ENCODE data around the gene NRAP.
"Not testable (repeated sequence)": the region's sequence is repeated elsewhere in the genome, so short reads cannot be mapped to it uniquely, and the experiment has no call there.

NRAP gene

DNA sequence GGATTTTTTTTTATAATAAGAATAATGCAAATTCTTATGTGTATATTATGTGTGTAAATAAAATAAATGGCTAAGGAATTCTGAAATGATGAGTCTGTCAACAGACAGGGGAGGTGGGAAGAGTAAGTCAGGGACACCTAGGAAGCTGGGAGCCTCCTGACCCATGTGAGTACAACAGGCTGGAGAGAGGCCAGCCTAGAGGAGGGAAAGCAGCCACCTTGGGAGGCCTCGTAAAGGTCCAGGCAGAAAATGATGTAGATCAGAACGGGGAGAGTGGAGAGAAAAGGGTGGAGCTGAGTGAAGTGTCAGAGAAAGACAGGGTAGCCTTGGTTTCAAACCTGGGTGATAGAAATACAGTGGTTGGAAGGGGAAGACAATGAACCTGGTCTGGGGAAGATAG is 6.9 kb downstream of the NRAP start:
- Histone ChIP-seq H3K9me3 (ENCODE audit: control insufficient read depth in 1 of 2, low read length in 2 of 2) (no peaks in the 10 kb centered on the region), H3K36me3 (ENCODE audit: control insufficient read depth in 1 of 2, insufficient read depth in 2 of 2, low read length in 2 of 2) (no peaks in the 10 kb centered on the region), H3K27ac (ENCODE audit: low read depth, low read length) (no peak overlapping the region), H3K4me3 (ENCODE audit: low read depth in 1 of 2, low read length in 2 of 2) (no peak overlapping the region), H3K4me1 (ENCODE audit: control insufficient read depth in 1 of 2, insufficient read depth in 2 of 2, low read length in 2 of 2) (no peaks in the 10 kb centered on the region), H3K27me3 (ENCODE audit: control insufficient read depth in 1 of 2, insufficient read depth in 2 of 2, low read length in 2 of 2) (no peaks in the 10 kb centered on the region), H3K9ac (ENCODE audit: low read depth in 1 of 2, low read length in 2 of 2) (no peak overlapping the region)

- H3K9me3 ChIP-seq (ENCODE audit: control insufficient read depth in 1 of 2, low read length in 2 of 2); H3K4me3 ChIP-seq (ENCODE audit: low read depth in 1 of 2, low read length in 2 of 2); H3K27me3 ChIP-seq (ENCODE audit: control insufficient read depth in 1 of 2, insufficient read depth in 2 of 2, low read length in 2 of 2); H3K9ac ChIP-seq (ENCODE audit: low read depth in 1 of 2, low read length in 2 of 2); H3K4me1 ChIP-seq (ENCODE audit: control insufficient read depth in 1 of 2, insufficient read depth in 2 of 2, low read length in 2 of 2); H3K36me3 ChIP-seq (ENCODE audit: control insufficient read depth in 1 of 2, insufficient read depth in 2 of 2, low read length in 2 of 2); H3K27ac ChIP-seq (ENCODE audit: low read depth, low read length): not testable (repeated sequence)
Observed at GRCh38 chr10:113652456-113652855, 11.4 kb downstream of the NRAP start.

GRCh38 chr10:113651898-113652297 is 11.9 kb downstream of the NRAP start:
- no peaks in the 10 kb centered on the region for H3K27me3 ChIP-seq (ENCODE audit: control insufficient read depth in 1 of 2, insufficient read depth in 2 of 2, low read length in 2 of 2)
- H3K27ac ChIP-seq (ENCODE audit: low read depth, low read length): no peak overlapping the region
- H3K4me1 ChIP-seq (ENCODE audit: control insufficient read depth in 1 of 2, insufficient read depth in 2 of 2, low read length in 2 of 2): no peaks in the 10 kb centered on the region
- H3K9ac ChIP-seq (ENCODE audit: low read depth in 1 of 2, low read length in 2 of 2): no peak overlapping the region
- H3K36me3 ChIP-seq (ENCODE audit: control insufficient read depth in 1 of 2, insufficient read depth in 2 of 2, low read length in 2 of 2): no peaks in the 10 kb centered on the region
- H3K4me3 ChIP-seq (ENCODE audit: low read depth in 1 of 2, low read length in 2 of 2): no peak overlapping the region
- no peaks in the 10 kb centered on the region for H3K9me3 ChIP-seq (ENCODE audit: control insufficient read depth in 1 of 2, low read length in 2 of 2)

- Histone ChIP-seq H3K27ac (ENCODE audit: low read depth, low read length) (no peak overlapping the region), H3K36me3 (ENCODE audit: control insufficient read depth in 1 of 2, insufficient read depth in 2 of 2, low read length in 2 of 2) (no peaks in the 10 kb centered on the region), H3K9me3 (ENCODE audit: control insufficient read depth in 1 of 2, low read length in 2 of 2) (no peaks in the 10 kb centered on the region), H3K4me3 (ENCODE audit: low read depth in 1 of 2, low read length in 2 of 2) (no peak overlapping the region), H3K27me3 (ENCODE audit: control insufficient read depth in 1 of 2, insufficient read depth in 2 of 2, low read length in 2 of 2) (no peaks in the 10 kb centered on the region), H3K4me1 (ENCODE audit: control insufficient read depth in 1 of 2, insufficient read depth in 2 of 2, low read length in 2 of 2) (no peaks in the 10 kb centered on the region), H3K9ac (ENCODE audit: low read depth in 1 of 2, low read length in 2 of 2) (no peak overlapping the region)
Observed at GRCh38 chr10:113651021-113651420, 12.8 kb downstream of the NRAP start.

- H3K36me3 ChIP-seq (ENCODE audit: control insufficient read depth in 1 of 2, insufficient read depth in 2 of 2, low read length in 2 of 2): no peaks in the 10 kb centered on the region
- H3K27me3 ChIP-seq (ENCODE audit: control insufficient read depth in 1 of 2, insufficient read depth in 2 of 2, low read length in 2 of 2): no peaks in the 10 kb centered on the region
- H3K4me3 ChIP-seq (ENCODE audit: low read depth in 1 of 2, low read length in 2 of 2): no peak overlapping the region
- H3K4me1 ChIP-seq (ENCODE audit: control insufficient read depth in 1 of 2, insufficient read depth in 2 of 2, low read length in 2 of 2): no peaks in the 10 kb centered on the region
- no peak overlapping the region for H3K27ac ChIP-seq (ENCODE audit: low read depth, low read length)
- no peaks in the 10 kb centered on the region for H3K9me3 ChIP-seq (ENCODE audit: control insufficient read depth in 1 of 2, low read length in 2 of 2)
- no peak overlapping the region for H3K9ac ChIP-seq (ENCODE audit: low read depth in 1 of 2, low read length in 2 of 2)
Observed at GRCh38 chr10:113650172-113650571, 13.7 kb downstream of the NRAP start.

DNA sequence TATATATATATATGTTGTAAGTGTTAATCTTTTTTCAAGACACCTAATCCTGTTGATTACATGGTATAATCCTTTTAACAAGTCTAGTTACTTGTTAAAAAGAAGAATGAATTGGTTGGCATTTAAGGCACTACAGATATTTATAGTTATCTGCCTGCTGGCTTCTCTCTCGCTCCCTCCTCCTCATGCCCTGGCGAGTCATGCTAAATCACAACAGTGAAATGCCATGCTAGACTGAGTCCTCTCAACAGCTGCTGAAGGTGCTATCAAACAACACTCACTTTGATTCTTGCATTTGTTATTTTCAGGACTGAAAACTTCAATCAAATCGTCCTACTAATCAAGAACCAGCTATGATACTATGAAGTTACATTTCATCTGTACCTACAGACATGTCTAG is 15.4 kb downstream of the NRAP start:
- H3K27ac ChIP-seq (ENCODE audit: low read depth, low read length): no peak overlapping the region
- H3K9me3 ChIP-seq (ENCODE audit: control insufficient read depth in 1 of 2, low read length in 2 of 2): no peaks in the 10 kb centered on the region
- H3K4me3 ChIP-seq (ENCODE audit: low read depth in 1 of 2, low read length in 2 of 2): no peak overlapping the region
- no peaks in the 10 kb centered on the region for H3K27me3 ChIP-seq (ENCODE audit: control insufficient read depth in 1 of 2, insufficient read depth in 2 of 2, low read length in 2 of 2)
- H3K9ac ChIP-seq (ENCODE audit: low read depth in 1 of 2, low read length in 2 of 2): no peak overlapping the region
- peaks cover 4 to 10% of the 10 kb centered on the region in 2 donors for H3K4me1 ChIP-seq (ENCODE audit: control insufficient read depth in 1 of 2, insufficient read depth in 2 of 2, low read length in 2 of 2)
- H3K36me3 ChIP-seq (ENCODE audit: control insufficient read depth in 1 of 2, insufficient read depth in 2 of 2, low read length in 2 of 2): no peaks in the 10 kb centered on the region

GRCh38 chr10:113647812-113648211 is 16.0 kb downstream of the NRAP start:
- no peak overlapping the region for H3K4me3 ChIP-seq (ENCODE audit: low read depth in 1 of 2, low read length in 2 of 2)
- H3K4me1 ChIP-seq (ENCODE audit: control insufficient read depth in 1 of 2, insufficient read depth in 2 of 2, low read length in 2 of 2): peaks cover 4 to 10% of the 10 kb centered on the region in 2 donors
- no peak overlapping the region for H3K9ac ChIP-seq (ENCODE audit: low read depth in 1 of 2, low read length in 2 of 2)
- H3K27ac ChIP-seq (ENCODE audit: low read depth, low read length): no peak overlapping the region
- H3K27me3 ChIP-seq (ENCODE audit: control insufficient read depth in 1 of 2, insufficient read depth in 2 of 2, low read length in 2 of 2): no peaks in the 10 kb centered on the region
- H3K9me3 ChIP-seq (ENCODE audit: control insufficient read depth in 1 of 2, low read length in 2 of 2): no peaks in the 10 kb centered on the region
- H3K36me3 ChIP-seq (ENCODE audit: control insufficient read depth in 1 of 2, insufficient read depth in 2 of 2, low read length in 2 of 2): no peaks in the 10 kb centered on the region

- H3K27ac ChIP-seq (ENCODE audit: low read depth, low read length): no peak overlapping the region
- no peaks in the 10 kb centered on the region for H3K9me3 ChIP-seq (ENCODE audit: control insufficient read depth in 1 of 2, low read length in 2 of 2)
- H3K4me1 ChIP-seq (ENCODE audit: control insufficient read depth in 1 of 2, insufficient read depth in 2 of 2, low read length in 2 of 2): peaks cover 4 to 10% of the 10 kb centered on the region in 2 donors
Observed at GRCh38 chr10:113646336-113647201, 17.3 kb downstream of the NRAP start.

DNA sequence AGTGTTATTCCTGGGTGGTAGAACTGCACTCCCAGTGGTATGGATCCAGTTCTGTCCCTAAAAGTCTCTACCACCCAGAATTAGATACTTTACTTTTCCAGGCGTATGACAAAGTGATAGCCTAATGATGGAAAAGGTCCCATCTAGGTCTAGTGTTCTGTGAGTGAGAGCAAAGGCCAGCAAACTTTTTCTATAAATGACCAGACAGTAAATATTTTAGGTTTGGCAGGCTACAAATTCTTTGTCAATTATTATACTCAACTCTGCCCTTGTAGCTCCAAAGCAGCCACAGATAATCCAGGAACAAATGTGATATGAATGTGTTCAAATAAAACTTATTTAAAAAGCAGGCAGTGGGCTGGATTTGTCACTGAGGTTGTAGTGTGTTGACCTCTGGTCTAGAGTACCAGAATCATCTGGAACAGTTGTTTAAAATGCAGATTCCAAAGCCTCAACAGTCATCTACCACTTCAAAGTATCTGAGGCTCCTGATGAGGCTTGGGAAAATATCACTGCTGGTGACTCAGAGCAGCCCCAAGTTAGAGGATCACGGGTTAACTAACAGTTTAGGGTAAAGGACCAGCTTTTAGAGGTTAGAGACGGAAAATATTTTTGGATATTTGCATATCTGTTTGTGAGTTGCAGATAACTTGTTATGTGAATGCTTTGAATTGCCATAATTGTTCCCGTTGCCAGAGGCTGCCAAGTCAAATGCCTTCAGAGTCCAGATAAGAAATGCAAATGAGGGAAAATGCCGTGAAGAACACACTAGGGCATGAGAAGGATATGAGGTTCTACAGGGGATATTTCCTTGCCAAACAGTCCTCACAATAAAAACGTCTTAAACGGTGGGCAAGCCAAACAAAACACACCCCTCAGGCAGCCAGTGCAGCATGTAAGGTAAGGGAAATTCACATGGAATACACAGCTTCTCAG is 19.4 kb downstream of the NRAP start:
- H3K4me3 ChIP-seq (ENCODE audit: low read depth in 1 of 2, low read length in 2 of 2): no peak overlapping the region
- H3K27me3 ChIP-seq (ENCODE audit: control insufficient read depth in 1 of 2, insufficient read depth in 2 of 2, low read length in 2 of 2): peaks cover 0 to 4% of the 10 kb centered on the region in 2 donors
- no peaks in the 10 kb centered on the region for H3K9me3 ChIP-seq (ENCODE audit: control insufficient read depth in 1 of 2, low read length in 2 of 2)
- no peak overlapping the region for H3K9ac ChIP-seq (ENCODE audit: low read depth in 1 of 2, low read length in 2 of 2)
- peaks cover 4 to 10% of the 10 kb centered on the region in 2 donors for H3K4me1 ChIP-seq (ENCODE audit: control insufficient read depth in 1 of 2, insufficient read depth in 2 of 2, low read length in 2 of 2)
- H3K36me3 ChIP-seq (ENCODE audit: control insufficient read depth in 1 of 2, insufficient read depth in 2 of 2, low read length in 2 of 2): no peaks in the 10 kb centered on the region
- H3K27ac ChIP-seq (ENCODE audit: low read depth, low read length): no peak overlapping the region

More at GRCh38 chr10:113646336-113647201, 17.3 kb downstream of the NRAP start:
- Histone ChIP-seq H3K4me3 (ENCODE audit: low read depth in 1 of 2, low read length in 2 of 2) (no peak overlapping the region), H3K9ac (ENCODE audit: low read depth in 1 of 2, low read length in 2 of 2) (no peak overlapping the region), H3K36me3 (ENCODE audit: control insufficient read depth in 1 of 2, insufficient read depth in 2 of 2, low read length in 2 of 2) (no peaks in the 10 kb centered on the region), H3K27me3 (ENCODE audit: control insufficient read depth in 1 of 2, insufficient read depth in 2 of 2, low read length in 2 of 2) (no peaks in the 10 kb centered on the region)

GRCh38 chr10:113643183-113643582 is 20.7 kb downstream of the NRAP start:
- H3K27me3 ChIP-seq (ENCODE audit: control insufficient read depth in 1 of 2, insufficient read depth in 2 of 2, low read length in 2 of 2): peaks cover 0 to 4% of the 10 kb centered on the region in 2 donors
- no peaks in the 10 kb centered on the region for H3K36me3 ChIP-seq (ENCODE audit: control insufficient read depth in 1 of 2, insufficient read depth in 2 of 2, low read length in 2 of 2)
- H3K4me3 ChIP-seq (ENCODE audit: low read depth in 1 of 2, low read length in 2 of 2): no peak overlapping the region
- no peak overlapping the region for H3K27ac ChIP-seq (ENCODE audit: low read depth, low read length)
- H3K9me3 ChIP-seq (ENCODE audit: control insufficient read depth in 1 of 2, low read length in 2 of 2): no peaks in the 10 kb centered on the region
- H3K4me1 ChIP-seq (ENCODE audit: control insufficient read depth in 1 of 2, insufficient read depth in 2 of 2, low read length in 2 of 2): peaks cover 4 to 10% of the 10 kb centered on the region in 2 donors
- no peak overlapping the region for H3K9ac ChIP-seq (ENCODE audit: low read depth in 1 of 2, low read length in 2 of 2)
